ENCODE results near the gene TBC1D13. TPM values are rescaled to one million over a fixed set of nuclear protein-coding genes. Genes with fewer than 3 reads are reported as not detected.

TBC1D13 gene
- total and polyA plus RNA-seq, 2 of the 13 experiments (the other 11 are each of a cell fraction or from before 2014, with no cell fraction given) = 17.9 to 19.7 TPM

- TF ChIP-seq ZBTB10 (CRISPR knock-in tag; IDR thresholded peaks at IDR 0.05; ENCODE audit: borderline replicate concordance) (no peak), KDM4B (CRISPR knock-in tag; IDR thresholded peaks at IDR 0.05) (no peak), DDIT3 (CRISPR knock-in tag; IDR thresholded peaks at IDR 0.05) (no peak), E2F2 (CRISPR knock-in tag; IDR thresholded peaks at IDR 0.05; ENCODE audit: borderline replicate concordance) (0 out of 2 replicates have a peak, but pooled peaks have one; percentile 35), ZKSCAN1 (IDR thresholded peaks at IDR 0.05; ENCODE audit: low read length) (no peak), ZNF253 (CRISPR knock-in tag; IDR thresholded peaks at IDR 0.05; ENCODE audit: borderline replicate concordance) (no peak), REL (CRISPR knock-in tag; conservative IDR thresholded peaks at IDR 0.05) (0 out of 2 replicates have a peak, but pooled peaks have one; percentile 56), CEBPZ (IDR thresholded peaks at IDR 0.05; ENCODE audit: low read length) (no peak), ZNF576 (CRISPR knock-in tag; IDR thresholded peaks at IDR 0.05) (0 out of 2 replicates have a peak, but pooled peaks have one; percentile 66), ZNF790 (CRISPR knock-in tag; IDR thresholded peaks at IDR 0.05; ENCODE audit: borderline replicate concordance) (peak; percentile 76; the same call in 1 of the 2 replicates), ZHX2 (IDR thresholded peaks at IDR 0.05; ENCODE audit: low read depth) (no peak), ZHX2 (CRISPR knock-in tag; IDR thresholded peaks at IDR 0.05; ENCODE audit: borderline replicate concordance) (no peak), ZNF747 (CRISPR knock-in tag; IDR thresholded peaks at IDR 0.05; ENCODE audit: borderline replicate concordance) (peak; percentile 43; the same call in 1 of the 2 replicates)
Measured at GRCh38 chr9:128818839-128819715, 32.0 kb downstream of the TBC1D13 start (continued).
